H9 (cell line): Measurements from ENCODE around the gene DHRS7C. TPM values are rescaled to one million over a fixed set of nuclear protein-coding genes. Genes with fewer than 3 reads are reported as not detected.

Source experiments
- DNase-seq: peaks from one replicate; pipeline ENCODE4 v3.0.0-alpha.2; 2017
- H2AFZ ChIP-seq: one replicate; pipeline ENCODE4 v1.6.1; 2013; ENCODE audit warnings: mild to moderate bottlenecking, low read length, control low read depth, moderate library complexity
- H2AK5ac ChIP-seq: 2 replicates; pipeline ENCODE4 v1.6.1; 2013; ENCODE audit warnings: low read length, control low read depth, mixed read lengths; ENCODE audit not compliant: insufficient read length
- H2BK120ac ChIP-seq: one replicate; pipeline ENCODE4 v1.6.1; 2013; ENCODE audit warnings: low read depth, mild to moderate bottlenecking, low read length, control low read depth, inconsistent platforms; ENCODE audit not compliant: poor library complexity, severe bottlenecking
- H2BK12ac ChIP-seq: 2 replicates; pipeline ENCODE4 v1.6.1; 2013; ENCODE audit warnings: low read length, control low read depth, mixed read lengths, low read depth; ENCODE audit not compliant: insufficient read length
- H2BK15ac ChIP-seq: 2 replicates; pipeline ENCODE4 v1.6.1; 2013; ENCODE audit warnings: low read depth, low read length, control low read depth
- H2BK20ac ChIP-seq: one replicate; pipeline ENCODE4 v1.6.1; 2013; ENCODE audit warnings: low read depth, mild to moderate bottlenecking, low read length, control low read depth, inconsistent platforms; ENCODE audit not compliant: poor library complexity, severe bottlenecking
- H2BK5ac ChIP-seq: 2 replicates; pipeline ENCODE4 v1.6.1; 2013; ENCODE audit warnings: low read length, control low read depth, mixed read lengths; ENCODE audit not compliant: insufficient read length
- H3K14ac ChIP-seq: 2 replicates; pipeline ENCODE4 v1.6.1; 2013; ENCODE audit warnings: low read length, control low read depth; ENCODE audit not compliant: insufficient read depth
- H3K18ac ChIP-seq: 2 replicates; pipeline ENCODE4 v1.6.1; 2013; ENCODE audit warnings: low read depth, mild to moderate bottlenecking, mixed read lengths, low read length, control low read depth; ENCODE audit not compliant: insufficient read length
- H3K23ac ChIP-seq: 2 replicates; pipeline ENCODE4 v1.6.1; 2013; ENCODE audit warnings: low read length, control low read depth, mixed read lengths, low read depth; ENCODE audit not compliant: insufficient read length
- H3K23me2 ChIP-seq: 2 replicates; pipeline ENCODE4 v1.6.1; 2013; ENCODE audit warnings: low read depth, mild to moderate bottlenecking, mixed read lengths, low read length, control low read depth; ENCODE audit not compliant: insufficient read length, poor library complexity, severe bottlenecking
- H3K27ac ChIP-seq: 2 replicates; pipeline ENCODE4 v1.5.1; 2013; ENCODE audit warnings: low read length, control low read depth, mixed read lengths, low read depth; ENCODE audit not compliant: insufficient read length
- H3K27me3 ChIP-seq: 2 replicates; pipeline ENCODE4 v1.6.1; 2013; ENCODE audit warnings: low read length, control low read depth, inconsistent platforms; ENCODE audit not compliant: insufficient read depth
- H3K4ac ChIP-seq: 2 replicates; pipeline ENCODE4 v1.6.1; 2013; ENCODE audit warnings: low read depth, mild to moderate bottlenecking, control low read depth, inconsistent platforms, low read length, moderate library complexity
- H3K4me1 ChIP-seq: 2 replicates; pipeline ENCODE4 v1.6.1; 2013; ENCODE audit warnings: low read length, control low read depth, inconsistent platforms; ENCODE audit not compliant: insufficient read depth
- H3K4me2 ChIP-seq: 2 replicates; pipeline ENCODE4 v1.6.1; 2013; ENCODE audit warnings: low read length, control low read depth, mixed read lengths; ENCODE audit not compliant: insufficient read length, insufficient read depth
- H3K56ac ChIP-seq: 2 replicates; pipeline ENCODE4 v1.6.1; 2013; ENCODE audit warnings: low read depth, mild to moderate bottlenecking, mixed read lengths, low read length, control low read depth; ENCODE audit not compliant: insufficient read length
- H3K79me1 ChIP-seq: 2 replicates; pipeline ENCODE4 v1.6.1; 2013; ENCODE audit warnings: low read depth, mild to moderate bottlenecking, moderate library complexity, low read length, control low read depth, inconsistent platforms; ENCODE audit not compliant: insufficient read depth, poor library complexity, severe bottlenecking
- H3K79me2 ChIP-seq: 2 replicates; pipeline ENCODE4 v1.6.1; 2013; ENCODE audit warnings: low read length, control low read depth, inconsistent platforms; ENCODE audit not compliant: insufficient read depth
- H3K9ac ChIP-seq: 2 replicates; pipeline ENCODE4 v1.6.1; 2013; ENCODE audit warnings: low read length, control low read depth, mixed read lengths; ENCODE audit not compliant: insufficient read length; ENCODE audit errors: extremely low read depth
- H3K9me3 ChIP-seq: one replicate; pipeline ENCODE4 v1.6.1; 2013; ENCODE audit warnings: low read depth, low read length, inconsistent platforms; ENCODE audit not compliant: control insufficient read depth
- H3T11ph ChIP-seq: one replicate; pipeline ENCODE4 v1.6.1; 2013; ENCODE audit warnings: mild to moderate bottlenecking, low read length, control low read depth, inconsistent platforms
- H4K20me1 ChIP-seq: one replicate; pipeline ENCODE4 v1.6.1; 2013; ENCODE audit not compliant: control insufficient read depth, insufficient read length, insufficient read depth
- H4K5ac ChIP-seq: 2 replicates; pipeline ENCODE4 v1.6.1; 2013; ENCODE audit warnings: low read depth, mild to moderate bottlenecking, mixed read lengths, low read length, control low read depth; ENCODE audit not compliant: insufficient read length
- H4K8ac ChIP-seq: replicated peaks from 2 replicates; pipeline ENCODE4 v1.6.1; 2013; ENCODE audit warnings: low read length, control low read depth, mixed read lengths, low read depth; ENCODE audit not compliant: insufficient read length
- H4K91ac ChIP-seq: 2 replicates; pipeline ENCODE4 v1.6.1; 2013; ENCODE audit warnings: low read depth, mild to moderate bottlenecking, moderate library complexity, mixed read lengths, low read length, control low read depth; ENCODE audit not compliant: insufficient read length
- H3K27ac Mint-ChIP-seq, 3 experiments: 2 replicates in 2 of 3; 3 replicates in 1 of 3; pipeline ENCODE4 v1.8.0; 2020 to 2021; ENCODE audit warnings: mixed read lengths in 3 of 3, mild to moderate bottlenecking in 1 of 3, moderate library complexity in 1 of 3
- H3K27me3 Mint-ChIP-seq: 2 replicates; pipeline ENCODE4 v1.8.0; 2021; ENCODE audit warnings: low read depth, mild to moderate bottlenecking, moderate library complexity, mixed read lengths
- H3K36me3 Mint-ChIP-seq, 3 experiments: 2 replicates in 2 of 3; 3 replicates in 1 of 3; pipeline ENCODE4 v1.8.0; 2020 to 2021; ENCODE audit warnings: low read depth in 3 of 3, mixed read lengths in 3 of 3; ENCODE audit not compliant: insufficient read depth in 1 of 3
- H3K4me1 Mint-ChIP-seq, 2 experiments: 2 replicates each; pipeline ENCODE4 v1.8.0; 2020; ENCODE audit warnings: mixed read lengths in 2 of 2
- H3K4me3 Mint-ChIP-seq, 2 experiments: 2 replicates in 1 of 2; 3 replicates in 1 of 2; pipeline ENCODE4 v1.8.0; 2020 to 2021; ENCODE audit warnings: mild to moderate bottlenecking in 2 of 2, mixed read lengths in 2 of 2, moderate library complexity in 1 of 2
- H3K9me3 Mint-ChIP-seq, 2 experiments: 2 replicates in 1 of 2; 3 replicates in 1 of 2; pipeline ENCODE4 v1.8.0; 2020; ENCODE audit warnings: mild to moderate bottlenecking in 2 of 2, mixed read lengths in 2 of 2, moderate library complexity in 1 of 2
- CTCF ChIP-seq: fragments of 200-600 bp; sonication (generic); conservative IDR thresholded peaks from 3 replicates; pipeline ENCODE4 v1.8.0; 2021; ENCODE audit warnings: antibody characterized with exemption, mild to moderate bottlenecking
- WGBS: extraction: QIAGEN DNeasy Blood & Tissue Kit; methylation state at CpG from one replicate; pipeline ENCODE4 v1.1.7; 2013; ENCODE audit warnings: missing lambda C conversion rate, low lambda C conversion rate, mixed read lengths; ENCODE audit not compliant: insufficient read length; ENCODE audit errors: extremely low coverage; 5-methylcytosine and 5-hydroxymethylcytosine counted together
- total RNA-seq: library from RNA; stranded (reverse); gene quantifications from 2 replicates; pipeline ENCODE4 v1.2.1, GENCODE V29; 2021

Gene DHRS7C
- total RNA-seq, 1 experiment from 2014 or later, result not detected

- Histone ChIP-seq H3K14ac (no peak overlapping the region), H3T11ph (no peak overlapping the region), H2AFZ (no peak overlapping the region), H3K4me2 (no peak overlapping the region), H3K23me2 (no peaks in the 10 kb centered on the region), H3K4me1 (no peaks in the 10 kb centered on the region), H4K91ac (no peak overlapping the region), H3K56ac (no peak overlapping the region), H3K18ac (no peak overlapping the region), H3K23ac (no peak overlapping the region), H2BK5ac (no peak overlapping the region), H2BK20ac (no peak overlapping the region), H4K5ac (no peak overlapping the region), H3K27ac (no peak overlapping the region), H2AK5ac (no peak overlapping the region), H3K79me2 (no peaks in the 10 kb centered on the region), H2BK15ac (no peak overlapping the region), H4K20me1 (no peaks in the 10 kb centered on the region), H2BK120ac (no peak overlapping the region), H3K9ac (no peak overlapping the region), H3K4ac (no peak overlapping the region), H3K9me3 (no peaks in the 10 kb centered on the region), H2BK12ac (no peak overlapping the region), H3K79me1 (no peaks in the 10 kb centered on the region), H4K8ac (no peak overlapping the region), H3K27me3 (no peaks in the 10 kb centered on the region)
- Mint-ChIP-seq H3K36me3 (no peaks in the 10 kb centered on the region), H3K4me1 (no peaks in the 10 kb centered on the region), H3K4me3 (no peak overlapping the region), H3K27ac (no peak overlapping the region), H3K27me3 (peaks cover 11% of the 10 kb centered on the region), H3K9me3 (no peaks in the 10 kb centered on the region)
- WGBS, result no CpG with 5 or more reads among the region's 2 CpGs
- no peak for DNase-seq
- no peak for TF ChIP-seq CTCF
Measured at GRCh38 chr17:9801505-9801904, 10.1 kb upstream of the DHRS7C start.
